ENCODE data around the gene ZNF512.
A peak's percentile ranks its signal among the peaks of the same experiment; 100 is the strongest.
"Not testable (repeated sequence)": the region's sequence is repeated elsewhere in the genome, so short reads cannot be mapped to it uniquely, and the experiment has no call there.

Gene ZNF512

GRCh38 chr2:27596627-27597026 is 13.8 kb downstream of the ZNF512 start:
- Mint-ChIP-seq H3K4me3 (no peak overlapping the region), H3K27ac (no peak overlapping the region), H3K4me1 (ENCODE audit: low read depth) (peaks cover 7% of the 10 kb centered on the region), H3K9me3 (peaks cover 31% of the 10 kb centered on the region), H3K36me3 (ENCODE audit: low read depth) (peaks cover 46% of the 10 kb centered on the region), H3K27me3 (ENCODE audit: low read depth) (no peaks in the 10 kb centered on the region)

DNA sequence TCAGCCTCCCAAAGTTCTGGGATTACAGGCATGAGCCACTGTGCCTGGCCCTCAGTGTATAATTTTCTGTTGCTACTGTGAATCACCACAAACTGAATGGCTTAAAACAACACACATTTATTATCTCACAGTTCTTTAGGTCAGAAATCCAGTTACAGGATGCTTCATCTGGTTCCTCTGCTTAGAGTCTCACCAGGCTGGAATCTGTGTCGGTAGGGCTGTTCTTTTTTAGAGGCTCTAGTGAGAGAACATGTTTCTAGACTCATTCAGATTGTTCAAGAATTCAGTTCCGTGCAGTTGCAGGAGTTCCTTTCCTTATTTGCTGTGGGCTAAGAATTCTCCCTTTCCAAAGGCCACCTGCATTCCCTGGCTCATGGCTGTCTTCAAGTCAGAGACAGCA is 23.8 kb downstream of the ZNF512 start:
- H3K9me3 Mint-ChIP-seq: no peaks in the 10 kb centered on the region
- H3K36me3 Mint-ChIP-seq (ENCODE audit: low read depth): peaks cover 45% of the 10 kb centered on the region
- no peak overlapping the region for H3K4me3 Mint-ChIP-seq
- H3K27me3 Mint-ChIP-seq (ENCODE audit: low read depth): no peaks in the 10 kb centered on the region
- H3K4me1 Mint-ChIP-seq (ENCODE audit: low read depth): no peaks in the 10 kb centered on the region
- H3K27ac Mint-ChIP-seq: no peak overlapping the region

- Mint-ChIP-seq H3K4me3 (no peak overlapping the region), H3K27ac (no peak overlapping the region), H3K4me1 (ENCODE audit: low read depth) (no peaks in the 10 kb centered on the region), H3K27me3 (ENCODE audit: low read depth) (no peaks in the 10 kb centered on the region), H3K9me3 (no peaks in the 10 kb centered on the region), H3K36me3 (ENCODE audit: low read depth) (peaks cover 43% of the 10 kb centered on the region)
Observed at GRCh38 chr2:27613985-27614384, 31.1 kb downstream of the ZNF512 start.

DNA sequence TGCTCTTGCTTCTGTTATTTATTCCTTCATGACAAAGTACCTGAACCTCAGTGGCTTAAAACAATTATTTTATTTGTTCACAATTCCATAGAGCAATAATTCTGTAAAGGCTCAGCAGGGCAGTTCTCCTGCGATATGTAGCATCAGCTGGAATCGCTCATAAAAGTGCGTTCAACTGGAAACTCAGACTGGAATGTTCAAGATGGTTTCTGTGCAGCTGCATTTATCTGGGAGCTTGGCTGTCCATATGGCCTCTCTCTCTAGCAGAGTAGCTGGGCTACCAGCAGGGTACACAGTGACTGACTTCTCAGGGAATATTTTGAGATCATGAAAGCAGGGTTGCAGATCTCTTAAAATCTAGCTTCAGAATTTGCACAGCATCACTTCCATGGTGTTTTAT is 32.5 kb downstream of the ZNF512 start:
- Mint-ChIP-seq H3K4me1 (ENCODE audit: low read depth) (no peaks in the 10 kb centered on the region), H3K27ac (no peak overlapping the region), H3K36me3 (ENCODE audit: low read depth) (peaks cover 46% of the 10 kb centered on the region), H3K27me3 (ENCODE audit: low read depth) (no peaks in the 10 kb centered on the region), H3K9me3 (no peaks in the 10 kb centered on the region), H3K4me3 (no peak overlapping the region)

GRCh38 chr2:27621524-27621923 is 38.7 kb downstream of the ZNF512 start:
- no peak overlapping the region for H3K27ac Mint-ChIP-seq
- H3K36me3 Mint-ChIP-seq (ENCODE audit: low read depth): peaks cover 53% of the 10 kb centered on the region

GRCh38 chr2:27622921-27623384 is 40.1 kb downstream of the ZNF512 start:
- Mint-ChIP-seq H3K36me3 (ENCODE audit: low read depth) (peaks cover 44% of the 10 kb centered on the region), H3K27ac (no peak overlapping the region), H3K4me3 (no peak overlapping the region)

More at GRCh38 chr2:27621524-27621923, 38.7 kb downstream of the ZNF512 start:
- Mint-ChIP-seq H3K4me1 (ENCODE audit: low read depth) (no peaks in the 10 kb centered on the region), H3K9me3 (no peaks in the 10 kb centered on the region), H3K27me3 (ENCODE audit: low read depth) (no peaks in the 10 kb centered on the region), H3K4me3 (no peak overlapping the region)

DNA sequence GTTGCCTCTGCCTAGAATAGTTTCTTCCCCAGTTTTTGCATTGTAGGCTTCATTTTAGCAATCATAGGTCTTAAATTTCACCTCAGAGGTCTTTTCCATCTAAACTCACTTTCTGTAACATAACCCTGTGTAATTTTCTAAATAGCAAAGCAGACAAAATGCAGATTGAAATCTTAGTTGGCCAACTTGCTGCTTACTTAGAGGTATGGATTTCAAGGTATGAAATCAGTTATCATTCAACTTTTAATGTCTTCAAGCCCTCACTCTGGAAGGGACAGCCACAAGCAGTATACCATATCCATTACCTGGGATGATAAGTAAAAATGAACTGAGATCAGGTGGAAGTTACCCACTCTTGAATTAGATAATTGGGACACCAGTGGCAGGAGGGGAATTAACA is 42.1 kb downstream of the ZNF512 start:
- Mint-ChIP-seq H3K27me3 (ENCODE audit: low read depth) (no peaks in the 10 kb centered on the region), H3K27ac (no peak overlapping the region), H3K4me3 (no peak overlapping the region), H3K4me1 (ENCODE audit: low read depth) (peaks cover 19% of the 10 kb centered on the region), H3K36me3 (ENCODE audit: low read depth) (peaks cover 37% of the 10 kb centered on the region), H3K9me3 (no peaks in the 10 kb centered on the region)

More at GRCh38 chr2:27622921-27623384, 40.1 kb downstream of the ZNF512 start:
- Mint-ChIP-seq H3K9me3 (no peaks in the 10 kb centered on the region), H3K27me3 (ENCODE audit: low read depth) (no peaks in the 10 kb centered on the region), H3K4me1 (ENCODE audit: low read depth) (peaks cover 11% of the 10 kb centered on the region)

DNA sequence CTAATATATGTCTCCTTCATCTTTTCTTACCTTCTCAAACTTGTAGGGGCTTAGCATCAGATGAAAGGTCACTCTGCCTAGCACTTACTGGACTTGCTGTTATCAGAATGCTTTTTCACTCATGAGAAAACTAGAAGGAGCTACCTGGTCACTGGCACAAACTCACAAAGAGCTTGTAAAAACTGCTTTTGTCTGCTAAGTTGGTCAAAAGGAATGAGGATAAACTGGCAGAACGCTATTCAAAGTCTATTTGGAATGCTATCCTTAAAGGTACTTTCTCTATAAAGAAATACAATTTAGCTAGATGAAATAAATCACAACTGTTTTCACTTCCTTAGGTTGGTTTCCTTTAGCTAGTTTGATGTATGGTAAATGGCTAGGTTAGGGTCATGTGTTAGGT is 43.5 kb downstream of the ZNF512 start:
- Mint-ChIP-seq H3K36me3 (ENCODE audit: low read depth) (peaks cover 35% of the 10 kb centered on the region), H3K4me1 (ENCODE audit: low read depth) (peaks cover 23% of the 10 kb centered on the region)
- not testable (repeated sequence) for H3K4me3 Mint-ChIP-seq; H3K27ac Mint-ChIP-seq; H3K9me3 Mint-ChIP-seq; H3K27me3 Mint-ChIP-seq (ENCODE audit: low read depth)

GRCh38 chr2:27626921-27627320 is 44.1 kb downstream of the ZNF512 start:
- H3K27me3 Mint-ChIP-seq (ENCODE audit: low read depth); H3K9me3 Mint-ChIP-seq; H3K4me3 Mint-ChIP-seq: not testable (repeated sequence)
- Mint-ChIP-seq H3K36me3 (ENCODE audit: low read depth) (peaks cover 32% of the 10 kb centered on the region), H3K27ac (peak overlapping the region; percentile 27), H3K4me1 (ENCODE audit: low read depth) (peaks cover 23% of the 10 kb centered on the region)

GRCh38 chr2:27627963-27628766 is 45.3 kb downstream of the ZNF512 start:
- H3K36me3 Mint-ChIP-seq (ENCODE audit: low read depth): peaks cover 29% of the 10 kb centered on the region
- no peaks in the 10 kb centered on the region for H3K9me3 Mint-ChIP-seq
- H3K27me3 Mint-ChIP-seq (ENCODE audit: low read depth): no peaks in the 10 kb centered on the region
- H3K27ac Mint-ChIP-seq: no peak overlapping the region
- no peak overlapping the region for H3K4me3 Mint-ChIP-seq
- H3K4me1 Mint-ChIP-seq (ENCODE audit: low read depth): peaks cover 23% of the 10 kb centered on the region

GRCh38 chr2:27628767-27629709 is 46.2 kb downstream of the ZNF512 start, which contains the start of the genes CCDC121 and GPN1:
Gene CCDC121, minus strand, starts transcription at chr2:27629012. Its CDS starts 1,213 bp downstream, at chr2:27627799.
Gene GPN1, plus strand, starts transcription at chr2:27629050. Its CDS starts 9 bp downstream, at chr2:27629059.
- no peak within 1 kb of the TSS for H3K4me3 Mint-ChIP-seq
- H3K27ac Mint-ChIP-seq: no peak within 1 kb of the TSS
- H3K36me3 Mint-ChIP-seq (ENCODE audit: low read depth): peaks cover 27% of the 10 kb centered on the region

GRCh38 chr2:27630257-27630656 is 47.4 kb downstream of the ZNF512 start:
- H3K36me3 Mint-ChIP-seq (ENCODE audit: low read depth): peaks cover 28% of the 10 kb centered on the region
- peaks cover 23% of the 10 kb centered on the region for H3K4me1 Mint-ChIP-seq (ENCODE audit: low read depth)
- H3K27ac Mint-ChIP-seq: peak overlapping the region; percentile 1
- H3K27me3 Mint-ChIP-seq (ENCODE audit: low read depth); H3K9me3 Mint-ChIP-seq: not testable (repeated sequence)
- H3K4me3 Mint-ChIP-seq: peak overlapping the region; percentile 19

More at GRCh38 chr2:27628767-27629709, 46.2 kb downstream of the ZNF512 start, which contains the start of the genes CCDC121 and GPN1:
- H3K9me3 Mint-ChIP-seq: no peaks in the 10 kb centered on the region
- H3K27me3 Mint-ChIP-seq (ENCODE audit: low read depth): no peaks in the 10 kb centered on the region
- peaks cover 23% of the 10 kb centered on the region for H3K4me1 Mint-ChIP-seq (ENCODE audit: low read depth)

GRCh38 chr2:27634291-27634690 is 51.4 kb downstream of the ZNF512 start:
- H3K4me3 Mint-ChIP-seq: no peak overlapping the region

GRCh38 chr2:27636766-27637165 is 53.9 kb downstream of the ZNF512 start:
- Mint-ChIP-seq H3K4me3 (no peak overlapping the region), H3K9me3 (no peaks in the 10 kb centered on the region), H3K36me3 (ENCODE audit: low read depth) (peaks cover 54% of the 10 kb centered on the region), H3K27ac (no peak overlapping the region), H3K4me1 (ENCODE audit: low read depth) (peaks cover 16% of the 10 kb centered on the region), H3K27me3 (ENCODE audit: low read depth) (no peaks in the 10 kb centered on the region)

More at GRCh38 chr2:27634291-27634690, 51.4 kb downstream of the ZNF512 start:
- Mint-ChIP-seq H3K36me3 (ENCODE audit: low read depth) (peaks cover 52% of the 10 kb centered on the region), H3K27me3 (ENCODE audit: low read depth) (no peaks in the 10 kb centered on the region), H3K27ac (no peak overlapping the region), H3K4me1 (ENCODE audit: low read depth) (peaks cover 26% of the 10 kb centered on the region), H3K9me3 (no peaks in the 10 kb centered on the region)
